Stomach smooth muscle (tissue), 2 donors: ENCODE data around the gene TRAF3IP1.
"Not testable (repeated sequence)": the region's sequence is repeated elsewhere in the genome, so short reads cannot be mapped to it uniquely, and the experiment has no call there.

Source experiments
- H3K27ac ChIP-seq: one replicate; pipeline ENCODE4 v1.7.0; 2013; ENCODE audit warnings: mild to moderate bottlenecking, low read length, inconsistent platforms
- H3K27me3 ChIP-seq, 2 donors: one replicate each; pipeline ENCODE4 v1.7.0; 2013; ENCODE audit warnings: low read length in 2 of 2; ENCODE audit not compliant: insufficient read depth in 2 of 2, control insufficient read depth in 1 of 2
- H3K36me3 ChIP-seq, 2 donors: one replicate each; pipeline ENCODE4 v1.7.0; 2013; ENCODE audit warnings: low read length in 2 of 2; ENCODE audit not compliant: control insufficient read depth in 2 of 2, insufficient read depth in 2 of 2
- H3K4me1 ChIP-seq: one replicate; pipeline ENCODE4 v1.7.0; 2013; ENCODE audit warnings: low read length; ENCODE audit not compliant: control insufficient read depth, insufficient read depth
- H3K4me3 ChIP-seq, 2 donors: one replicate each; pipeline ENCODE4 v1.7.0; 2013; ENCODE audit warnings: low read length in 2 of 2
- H3K9ac ChIP-seq, 2 donors: one replicate each; pipeline ENCODE4 v1.7.0; 2013; ENCODE audit warnings: low read length in 2 of 2, mild to moderate bottlenecking in 1 of 2
- H3K9me3 ChIP-seq, 2 donors: one replicate each; pipeline ENCODE4 v1.7.0; 2013; ENCODE audit warnings: low read length in 2 of 2; ENCODE audit not compliant: control insufficient read depth in 2 of 2
- donor health status: healthy.
- donor health status: Pancreatic carcinoma.

The TRAF3IP1 gene

DNA sequence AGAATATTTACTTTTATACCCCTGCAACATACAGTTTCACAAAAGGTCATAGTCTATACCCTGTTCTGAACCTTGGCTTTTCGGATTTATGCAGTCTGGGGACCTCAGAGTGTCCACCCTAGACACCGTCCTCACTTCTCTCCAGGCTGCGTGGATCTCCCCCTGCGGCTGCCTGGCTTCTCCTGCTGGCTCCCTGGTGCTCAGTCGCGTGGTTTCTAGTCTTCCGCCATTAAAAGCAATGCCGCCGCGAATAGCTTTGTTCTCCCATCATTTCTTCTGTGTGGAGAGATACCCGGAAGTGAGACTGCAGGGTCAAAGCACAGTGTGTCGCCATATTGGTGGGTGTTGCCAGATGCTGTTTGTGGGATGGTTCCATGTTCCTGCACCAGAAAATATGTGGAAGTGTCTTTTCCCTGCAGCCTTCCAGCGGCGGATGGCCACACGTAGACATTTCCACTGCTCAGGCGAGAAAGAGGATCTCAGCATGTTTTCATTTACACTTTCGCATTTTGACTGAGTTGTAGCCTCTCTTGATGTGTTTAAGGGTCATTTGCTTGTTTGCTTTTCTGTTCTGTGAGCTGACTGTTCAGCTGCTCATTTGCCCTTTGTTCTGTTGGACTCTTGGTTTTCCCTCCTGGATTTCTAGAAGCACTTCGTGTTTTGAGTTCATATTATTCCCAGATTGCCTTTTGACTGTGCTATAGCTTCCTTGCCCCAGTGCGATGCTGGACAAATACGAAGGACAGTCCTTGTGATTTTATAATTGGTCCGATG is 83.5 kb downstream of the TRAF3IP1 start:
- H3K4me1 ChIP-seq = no peaks in the 10 kb centered on the region

GRCh38 chr2:238404406-238405216 is 84.3 kb downstream of the TRAF3IP1 start:
- Histone ChIP-seq H3K36me3 (peaks cover 2 to 4% of the 10 kb centered on the region in 2 donors), H3K9ac (no peak overlapping the region), H3K27ac (no peak overlapping the region), H3K9me3 (no peaks in the 10 kb centered on the region), H3K27me3 (no peaks in the 10 kb centered on the region), H3K4me3 (no peak overlapping the region), H3K4me1 (no peaks in the 10 kb centered on the region)

More for the DNA sequence above, 83.5 kb downstream of the TRAF3IP1 start:
- H3K9me3 ChIP-seq = no peaks in the 10 kb centered on the region
- no peak overlapping the region for H3K4me3 ChIP-seq
- H3K9ac ChIP-seq = no peak overlapping the region
- H3K36me3 ChIP-seq = peaks cover 5 to 11% of the 10 kb centered on the region in 2 donors
- no peaks in the 10 kb centered on the region for H3K27me3 ChIP-seq
- no peak overlapping the region for H3K27ac ChIP-seq

GRCh38 chr2:238405217-238405555 is 84.9 kb downstream of the TRAF3IP1 start:
- not testable (repeated sequence) for H3K4me1 ChIP-seq, H3K27me3 ChIP-seq, H3K9me3 ChIP-seq, H3K4me3 ChIP-seq, H3K9ac ChIP-seq, H3K36me3 ChIP-seq, H3K27ac ChIP-seq

GRCh38 chr2:238406221-238406997 is 86.1 kb downstream of the TRAF3IP1 start:
- Histone ChIP-seq H3K4me1 (no peaks in the 10 kb centered on the region), H3K36me3 (peaks cover 2 to 3% of the 10 kb centered on the region in 2 donors), H3K9ac (no peak overlapping the region), H3K4me3 (no peak overlapping the region), H3K27ac (no peak overlapping the region), H3K9me3 (no peaks in the 10 kb centered on the region), H3K27me3 (no peaks in the 10 kb centered on the region)

DNA sequence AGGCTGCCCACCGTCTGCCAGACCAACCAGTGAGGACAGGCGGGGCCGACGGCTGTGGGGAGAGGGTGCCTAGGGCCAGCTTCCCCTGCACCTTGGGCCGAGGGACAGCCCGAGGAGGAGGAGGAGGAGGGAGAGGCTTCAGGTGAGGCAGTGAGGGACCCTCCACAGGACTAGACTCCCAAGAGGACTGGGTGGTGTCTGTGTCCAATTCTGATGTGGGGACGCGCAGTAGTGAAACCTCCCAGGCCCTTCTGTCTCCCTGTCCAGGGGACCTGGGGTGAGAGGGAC is 86.6 kb downstream of the TRAF3IP1 start:
- Histone ChIP-seq H3K4me1 (no peaks in the 10 kb centered on the region), H3K36me3 (no peaks in the 10 kb centered on the region), H3K9me3 (no peaks in the 10 kb centered on the region), H3K9ac (no peak overlapping the region), H3K4me3 (no peak overlapping the region), H3K27me3 (no peaks in the 10 kb centered on the region), H3K27ac (no peak overlapping the region)

GRCh38 chr2:238407566-238407965 is 87.2 kb downstream of the TRAF3IP1 start:
- no peak overlapping the region for H3K9ac ChIP-seq
- no peaks in the 10 kb centered on the region for H3K9me3 ChIP-seq
- H3K4me1 ChIP-seq = no peaks in the 10 kb centered on the region

GRCh38 chr2:238408615-238409340 is 88.5 kb downstream of the TRAF3IP1 start:
- H3K9ac ChIP-seq = no peak overlapping the region
- no peak overlapping the region for H3K4me3 ChIP-seq
- no peaks in the 10 kb centered on the region for H3K36me3 ChIP-seq
- no peaks in the 10 kb centered on the region for H3K4me1 ChIP-seq
- H3K27ac ChIP-seq = no peak overlapping the region
- H3K9me3 ChIP-seq = no peaks in the 10 kb centered on the region
- no peaks in the 10 kb centered on the region for H3K27me3 ChIP-seq

More at GRCh38 chr2:238407566-238407965, 87.2 kb downstream of the TRAF3IP1 start:
- Histone ChIP-seq H3K27me3 (no peaks in the 10 kb centered on the region), H3K27ac (no peak overlapping the region), H3K36me3 (no peaks in the 10 kb centered on the region), H3K4me3 (no peak overlapping the region)

DNA sequence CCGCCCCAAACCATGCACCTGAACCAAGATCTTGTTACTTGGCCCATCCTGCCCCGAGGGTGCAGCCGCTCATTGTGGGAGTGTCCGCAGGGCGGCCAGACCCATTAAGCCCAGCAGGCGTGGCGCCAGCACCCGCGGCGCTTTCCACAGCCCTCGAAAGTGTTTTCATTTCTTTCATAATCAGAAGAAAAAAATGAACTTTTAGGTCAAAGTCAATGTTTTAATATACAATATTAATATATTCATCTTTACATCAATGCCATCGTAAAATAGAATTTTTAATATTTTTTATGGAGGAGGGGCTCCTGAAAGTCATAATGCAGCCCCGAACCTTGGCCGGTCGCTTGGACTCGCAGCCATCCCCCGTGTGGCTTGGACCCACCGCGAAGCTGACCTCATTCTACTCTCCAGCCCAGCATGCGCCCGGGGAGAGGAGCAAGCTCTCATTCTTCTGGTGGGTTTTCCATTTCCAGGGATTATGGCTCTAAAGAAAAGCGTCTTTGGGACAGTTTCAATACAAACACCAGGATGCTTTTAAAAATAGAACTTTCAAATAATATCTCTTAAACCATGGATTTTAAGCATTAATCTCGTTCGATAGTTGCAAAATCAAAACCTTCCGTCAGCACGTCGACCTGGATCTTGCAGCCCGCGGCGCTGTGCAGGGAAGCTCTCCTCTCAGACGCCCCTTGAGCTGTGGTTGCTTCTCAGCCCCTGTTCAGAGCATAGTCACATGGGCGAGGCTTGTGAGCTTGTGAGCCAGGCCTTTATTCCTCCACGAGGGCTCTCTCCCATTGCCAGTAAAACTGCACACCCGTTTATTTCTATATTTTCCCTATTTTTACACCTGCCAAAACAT is 89.3 kb downstream of the TRAF3IP1 start:
- H3K27ac ChIP-seq = no peak overlapping the region
- no peaks in the 10 kb centered on the region for H3K4me1 ChIP-seq

GRCh38 chr2:238412067-238412767 is 91.9 kb downstream of the TRAF3IP1 start:
- H3K27ac ChIP-seq = no peak overlapping the region
- H3K27me3 ChIP-seq = no peaks in the 10 kb centered on the region
- H3K9ac ChIP-seq = no peak overlapping the region
- no peak overlapping the region for H3K4me3 ChIP-seq
- no peaks in the 10 kb centered on the region for H3K36me3 ChIP-seq
- H3K4me1 ChIP-seq = no peaks in the 10 kb centered on the region
- no peaks in the 10 kb centered on the region for H3K9me3 ChIP-seq

More for the DNA sequence above, 89.3 kb downstream of the TRAF3IP1 start:
- H3K9ac ChIP-seq = no peak overlapping the region
- no peak overlapping the region for H3K4me3 ChIP-seq
- no peaks in the 10 kb centered on the region for H3K27me3 ChIP-seq
- no peaks in the 10 kb centered on the region for H3K9me3 ChIP-seq
- H3K36me3 ChIP-seq = no peaks in the 10 kb centered on the region
